Ovary (tissue), 3 donors: ENCODE results near the gene PIP4K2C.

Experiments used
- CTCF ChIP-seq, 3 donors: fragments of 450-650 bp in 2 of 3; fragments of 200-600 bp in 1 of 3; IDR thresholded peaks; one replicate each; pipeline versions ENCODE4 v1.5.1 to v1.8.0; 2016 to 2022; ENCODE audit warnings: antibody characterized with exemption in 3 of 3, mild to moderate bottlenecking in 1 of 3
- EP300 ChIP-seq: sonication (generic); formaldehyde crosslinking; IDR thresholded peaks from one replicate; pipeline ENCODE4 v1.6.1; 2017; ENCODE audit warnings: antibody characterized with exemption
- donor health status: DM: no; HTN: no; CAD: no.

DNA sequence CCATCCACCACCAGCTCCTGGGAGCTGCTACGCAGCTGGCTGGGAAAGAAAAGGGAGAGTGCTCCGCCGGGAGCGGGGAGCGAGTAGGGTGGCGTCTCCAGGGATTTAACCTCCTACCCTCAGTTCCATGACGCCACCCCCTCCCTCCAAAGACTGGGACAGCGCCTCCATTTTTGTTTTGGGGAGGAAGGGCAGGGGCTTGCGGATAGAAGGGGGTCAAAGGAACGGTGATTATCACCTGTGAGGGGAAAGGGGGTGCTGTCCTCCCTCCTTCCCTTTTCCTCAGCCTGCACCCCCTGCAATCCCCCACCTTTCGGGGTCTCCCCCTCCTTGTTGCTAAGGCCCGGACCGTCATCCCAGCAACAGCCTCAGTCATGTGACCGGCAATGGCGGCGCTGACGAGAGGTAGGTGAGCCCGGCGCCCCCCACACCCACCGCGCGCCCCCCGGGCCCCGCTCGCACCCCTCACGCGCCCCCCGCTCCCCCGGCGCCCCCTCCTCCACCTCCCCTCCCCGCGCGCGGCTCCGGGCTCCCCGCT, 13.5 kb downstream of the PIP4K2C start, which contains the start of gene DTX3:
- TF ChIP-seq EP300 (no peak), CTCF (IDR thresholded peaks at IDR 0.05) (no peak)
